H9 (cell line): ENCODE measurements around the gene MOSMO. TPM values are rescaled to one million over a fixed set of nuclear protein-coding genes. Genes with fewer than 3 reads are reported as not detected.

Source experiments
- DNase-seq: peaks from one replicate; pipeline ENCODE4 v3.0.0-alpha.2; 2017
- H2AFZ ChIP-seq: one replicate; pipeline ENCODE4 v1.6.1; 2013; ENCODE audit warnings: mild to moderate bottlenecking, low read length, control low read depth, moderate library complexity
- H2AK5ac ChIP-seq: 2 replicates; pipeline ENCODE4 v1.6.1; 2013; ENCODE audit warnings: low read length, control low read depth, mixed read lengths; ENCODE audit not compliant: insufficient read length
- H2BK120ac ChIP-seq: one replicate; pipeline ENCODE4 v1.6.1; 2013; ENCODE audit warnings: low read depth, mild to moderate bottlenecking, low read length, control low read depth, inconsistent platforms; ENCODE audit not compliant: poor library complexity, severe bottlenecking
- H2BK12ac ChIP-seq: 2 replicates; pipeline ENCODE4 v1.6.1; 2013; ENCODE audit warnings: low read length, control low read depth, mixed read lengths, low read depth; ENCODE audit not compliant: insufficient read length
- H2BK15ac ChIP-seq: 2 replicates; pipeline ENCODE4 v1.6.1; 2013; ENCODE audit warnings: low read depth, low read length, control low read depth
- H2BK20ac ChIP-seq: one replicate; pipeline ENCODE4 v1.6.1; 2013; ENCODE audit warnings: low read depth, mild to moderate bottlenecking, low read length, control low read depth, inconsistent platforms; ENCODE audit not compliant: poor library complexity, severe bottlenecking
- H2BK5ac ChIP-seq: 2 replicates; pipeline ENCODE4 v1.6.1; 2013; ENCODE audit warnings: low read length, control low read depth, mixed read lengths; ENCODE audit not compliant: insufficient read length
- H3K14ac ChIP-seq: 2 replicates; pipeline ENCODE4 v1.6.1; 2013; ENCODE audit warnings: low read length, control low read depth; ENCODE audit not compliant: insufficient read depth
- H3K18ac ChIP-seq: 2 replicates; pipeline ENCODE4 v1.6.1; 2013; ENCODE audit warnings: low read depth, mild to moderate bottlenecking, mixed read lengths, low read length, control low read depth; ENCODE audit not compliant: insufficient read length
- H3K23ac ChIP-seq: 2 replicates; pipeline ENCODE4 v1.6.1; 2013; ENCODE audit warnings: low read length, control low read depth, mixed read lengths, low read depth; ENCODE audit not compliant: insufficient read length
- H3K23me2 ChIP-seq: 2 replicates; pipeline ENCODE4 v1.6.1; 2013; ENCODE audit warnings: low read depth, mild to moderate bottlenecking, mixed read lengths, low read length, control low read depth; ENCODE audit not compliant: insufficient read length, poor library complexity, severe bottlenecking
- H3K27ac ChIP-seq: 2 replicates; pipeline ENCODE4 v1.5.1; 2013; ENCODE audit warnings: low read length, control low read depth, mixed read lengths, low read depth; ENCODE audit not compliant: insufficient read length
- H3K27me3 ChIP-seq: 2 replicates; pipeline ENCODE4 v1.6.1; 2013; ENCODE audit warnings: low read length, control low read depth, inconsistent platforms; ENCODE audit not compliant: insufficient read depth
- H3K4ac ChIP-seq: 2 replicates; pipeline ENCODE4 v1.6.1; 2013; ENCODE audit warnings: low read depth, mild to moderate bottlenecking, control low read depth, inconsistent platforms, low read length, moderate library complexity
- H3K4me1 ChIP-seq: 2 replicates; pipeline ENCODE4 v1.6.1; 2013; ENCODE audit warnings: low read length, control low read depth, inconsistent platforms; ENCODE audit not compliant: insufficient read depth
- H3K4me2 ChIP-seq: 2 replicates; pipeline ENCODE4 v1.6.1; 2013; ENCODE audit warnings: low read length, control low read depth, mixed read lengths; ENCODE audit not compliant: insufficient read length, insufficient read depth
- H3K56ac ChIP-seq: 2 replicates; pipeline ENCODE4 v1.6.1; 2013; ENCODE audit warnings: low read depth, mild to moderate bottlenecking, mixed read lengths, low read length, control low read depth; ENCODE audit not compliant: insufficient read length
- H3K79me1 ChIP-seq: 2 replicates; pipeline ENCODE4 v1.6.1; 2013; ENCODE audit warnings: low read depth, mild to moderate bottlenecking, moderate library complexity, low read length, control low read depth, inconsistent platforms; ENCODE audit not compliant: insufficient read depth, poor library complexity, severe bottlenecking
- H3K79me2 ChIP-seq: 2 replicates; pipeline ENCODE4 v1.6.1; 2013; ENCODE audit warnings: low read length, control low read depth, inconsistent platforms; ENCODE audit not compliant: insufficient read depth
- H3K9ac ChIP-seq: 2 replicates; pipeline ENCODE4 v1.6.1; 2013; ENCODE audit warnings: low read length, control low read depth, mixed read lengths; ENCODE audit not compliant: insufficient read length; ENCODE audit errors: extremely low read depth
- H3K9me3 ChIP-seq: one replicate; pipeline ENCODE4 v1.6.1; 2013; ENCODE audit warnings: low read depth, low read length, inconsistent platforms; ENCODE audit not compliant: control insufficient read depth
- H3T11ph ChIP-seq: one replicate; pipeline ENCODE4 v1.6.1; 2013; ENCODE audit warnings: mild to moderate bottlenecking, low read length, control low read depth, inconsistent platforms
- H4K20me1 ChIP-seq: one replicate; pipeline ENCODE4 v1.6.1; 2013; ENCODE audit not compliant: control insufficient read depth, insufficient read length, insufficient read depth
- H4K5ac ChIP-seq: 2 replicates; pipeline ENCODE4 v1.6.1; 2013; ENCODE audit warnings: low read depth, mild to moderate bottlenecking, mixed read lengths, low read length, control low read depth; ENCODE audit not compliant: insufficient read length
- H4K8ac ChIP-seq: replicated peaks from 2 replicates; pipeline ENCODE4 v1.6.1; 2013; ENCODE audit warnings: low read length, control low read depth, mixed read lengths, low read depth; ENCODE audit not compliant: insufficient read length
- H4K91ac ChIP-seq: 2 replicates; pipeline ENCODE4 v1.6.1; 2013; ENCODE audit warnings: low read depth, mild to moderate bottlenecking, moderate library complexity, mixed read lengths, low read length, control low read depth; ENCODE audit not compliant: insufficient read length
- H3K27ac Mint-ChIP-seq, 3 experiments: 2 replicates in 2 of 3; 3 replicates in 1 of 3; pipeline ENCODE4 v1.8.0; 2020 to 2021; ENCODE audit warnings: mixed read lengths in 3 of 3, mild to moderate bottlenecking in 1 of 3, moderate library complexity in 1 of 3
- H3K27me3 Mint-ChIP-seq: 2 replicates; pipeline ENCODE4 v1.8.0; 2021; ENCODE audit warnings: low read depth, mild to moderate bottlenecking, moderate library complexity, mixed read lengths
- H3K36me3 Mint-ChIP-seq, 3 experiments: 2 replicates in 2 of 3; 3 replicates in 1 of 3; pipeline ENCODE4 v1.8.0; 2020 to 2021; ENCODE audit warnings: low read depth in 3 of 3, mixed read lengths in 3 of 3; ENCODE audit not compliant: insufficient read depth in 1 of 3
- H3K4me1 Mint-ChIP-seq, 2 experiments: 2 replicates each; pipeline ENCODE4 v1.8.0; 2020; ENCODE audit warnings: mixed read lengths in 2 of 2
- H3K4me3 Mint-ChIP-seq, 2 experiments: 2 replicates in 1 of 2; 3 replicates in 1 of 2; pipeline ENCODE4 v1.8.0; 2020 to 2021; ENCODE audit warnings: mild to moderate bottlenecking in 2 of 2, mixed read lengths in 2 of 2, moderate library complexity in 1 of 2
- H3K9me3 Mint-ChIP-seq, 2 experiments: 2 replicates in 1 of 2; 3 replicates in 1 of 2; pipeline ENCODE4 v1.8.0; 2020; ENCODE audit warnings: mild to moderate bottlenecking in 2 of 2, mixed read lengths in 2 of 2, moderate library complexity in 1 of 2
- CTCF ChIP-seq: fragments of 200-600 bp; sonication (generic); conservative IDR thresholded peaks from 3 replicates; pipeline ENCODE4 v1.8.0; 2021; ENCODE audit warnings: antibody characterized with exemption, mild to moderate bottlenecking
- WGBS: extraction: QIAGEN DNeasy Blood & Tissue Kit; methylation state at CpG from one replicate; pipeline ENCODE4 v1.1.7; 2013; ENCODE audit warnings: missing lambda C conversion rate, low lambda C conversion rate, mixed read lengths; ENCODE audit not compliant: insufficient read length; ENCODE audit errors: extremely low coverage; 5-methylcytosine and 5-hydroxymethylcytosine counted together
- total RNA-seq: library from RNA; stranded (reverse); gene quantifications from 2 replicates; pipeline ENCODE4 v1.2.1, GENCODE V29; 2021

Gene MOSMO
- total RNA-seq, 1 experiment from 2014 or later: 13.5 TPM

- Histone ChIP-seq H3K27me3 (no peaks in the 10 kb centered on the region; the same call in 1 of the 2 replicates), H2BK120ac (no peak overlapping the region), H2AFZ (no peak overlapping the region), H3K18ac (no peak overlapping the region), H3T11ph (no peak overlapping the region), H3K9me3 (no peaks in the 10 kb centered on the region), H2BK5ac (no peak overlapping the region), H2BK20ac (no peak overlapping the region), H3K4me1 (peaks cover 3% of the 10 kb centered on the region; the same call in 1 of the 2 replicates), H4K5ac (no peak overlapping the region), H3K23ac (no peak overlapping the region), H3K4ac (no peak overlapping the region), H2BK15ac (no peak overlapping the region), H3K79me1 (no peaks in the 10 kb centered on the region), H3K27ac (no peak overlapping the region), H3K79me2 (no peaks in the 10 kb centered on the region; the same call in 1 of the 2 replicates), H4K8ac (no peak overlapping the region), H2AK5ac (no peak overlapping the region), H3K23me2 (peaks cover 20% of the 10 kb centered on the region), H3K9ac (no peak overlapping the region), H4K91ac (no peak overlapping the region), H4K20me1 (no peaks in the 10 kb centered on the region), H3K56ac (no peak overlapping the region), H3K14ac (no peak overlapping the region), H2BK12ac (no peak overlapping the region), H3K4me2 (no peak overlapping the region)
- no peak for TF ChIP-seq CTCF
- DNase-seq: no peak
- no peak overlapping the region for H3K4me3 Mint-ChIP-seq
- H3K36me3 Mint-ChIP-seq: no peaks in the 10 kb centered on the region
- H3K27ac Mint-ChIP-seq: no peak overlapping the region
- no peaks in the 10 kb centered on the region; a peak in 1 of 5 replicates for H3K9me3 Mint-ChIP-seq
- H3K4me1 Mint-ChIP-seq: peaks cover 17 to 18% of the 10 kb centered on the region in 2 experiments
- peaks cover 19% of the 10 kb centered on the region for H3K27me3 Mint-ChIP-seq
- WGBS: no CpG with 5 or more reads among the region's 1 CpG
Observed at GRCh38 chr16:22005746-22006145, 2.2 kb upstream of the MOSMO start.
